GM12878 (cell line): ENCODE measurements around the gene ARMC9. TPM values are rescaled to one million over a fixed set of nuclear protein-coding genes. Genes with fewer than 3 reads are reported as not detected.

Experiments
- FOS ChIP-seq: IDR thresholded peaks from 3 replicates; pipeline ENCODE4 v1.6.1; 2011; ENCODE audit warnings: borderline replicate concordance; ENCODE audit not compliant: insufficient read length; ENCODE audit errors: extremely low read depth
- NR2F1 ChIP-seq: fragments of 450-650 bp; conservative IDR thresholded peaks from 2 replicates; pipeline ENCODE4 v1.6.1; 2017; ENCODE audit warnings: mild to moderate bottlenecking
- RAD51 ChIP-seq: fragments of 450-650 bp; IDR thresholded peaks from 2 replicates; pipeline ENCODE4 v1.6.1; 2016; ENCODE audit warnings: moderate library complexity, mild to moderate bottlenecking, inconsistent platforms
- SMARCA5 ChIP-seq: fragments of 450-650 bp; IDR thresholded peaks from 2 replicates; pipeline ENCODE4 v1.6.1; 2017; ENCODE audit warnings: mild to moderate bottlenecking
- WRNIP1 ChIP-seq: IDR thresholded peaks from 2 replicates; pipeline ENCODE4 v1.6.1; 2011; ENCODE audit warnings: low read depth, low read length, improper control_type of control experiment, borderline replicate concordance
- ZBTB40 ChIP-seq: fragments of 450-650 bp; IDR thresholded peaks from 2 replicates; pipeline ENCODE4 v1.6.1; 2016; ENCODE audit warnings: mild to moderate bottlenecking, moderate library complexity, borderline replicate concordance
- polyA plus RNA-seq, 11 experiments: library from polyadenylated mRNA; depleted of rRNA in 4 of 11; unstranded in 6 of 11; stranded (reverse) in 5 of 11; fragments of >200 nt; fragmentation: Nextera tagmentation in 4 of 11; fragmentation: Illumina TruSeq in 1 of 11; extraction: Ambion mirVana in 4 of 11; extraction: Trizol in 1 of 11; gene quantifications; 1 replicate in 1 of 11; 2 replicates in 10 of 11; pipeline versions ENCODE4 v1.2.1 to v1.2.3, GENCODE V29; 2011 to 2016; ENCODE audit warnings: inconsistent platforms in 2 of 11, missing spikeins in 2 of 11, low read depth in 1 of 11
- total RNA-seq, 4 experiments: library from RNA; depleted of rRNA in 3 of 4; stranded (reverse); fragments of >200 nt in 3 of 4; fragmentation: Illumina TruSeq in 1 of 4; extraction: Trizol in 1 of 4; gene quantifications; 2 replicates each; pipeline versions ENCODE4 v1.2.1 to v1.2.3, GENCODE V29; 2013 to 2021
- TF ChIP-seq, protein P1 (sequence below): fragments of 450-650 bp; formaldehyde crosslinking; IDR thresholded peaks from 2 replicates; pipeline ENCODE4 v1.5.0; 2022; ENCODE audit warnings: mild to moderate bottlenecking, missing genetic modification characterization
- TF ChIP-seq, protein P2 (sequence below): fragments of 450-650 bp; IDR thresholded peaks from 2 replicates; pipeline ENCODE4 v1.6.1; 2016; ENCODE audit warnings: mild to moderate bottlenecking

ARMC9 gene
- total and polyA plus RNA-seq, 10 of the 15 experiments (the other 5 are each of a cell fraction or from before 2014, with no cell fraction given): 3.8 to 21.8 (median 10.4) TPM

GRCh38 chr2:231312066-231312465 is 113.6 kb downstream of the ARMC9 start (continued):
- TF ChIP-seq, protein P1, sequence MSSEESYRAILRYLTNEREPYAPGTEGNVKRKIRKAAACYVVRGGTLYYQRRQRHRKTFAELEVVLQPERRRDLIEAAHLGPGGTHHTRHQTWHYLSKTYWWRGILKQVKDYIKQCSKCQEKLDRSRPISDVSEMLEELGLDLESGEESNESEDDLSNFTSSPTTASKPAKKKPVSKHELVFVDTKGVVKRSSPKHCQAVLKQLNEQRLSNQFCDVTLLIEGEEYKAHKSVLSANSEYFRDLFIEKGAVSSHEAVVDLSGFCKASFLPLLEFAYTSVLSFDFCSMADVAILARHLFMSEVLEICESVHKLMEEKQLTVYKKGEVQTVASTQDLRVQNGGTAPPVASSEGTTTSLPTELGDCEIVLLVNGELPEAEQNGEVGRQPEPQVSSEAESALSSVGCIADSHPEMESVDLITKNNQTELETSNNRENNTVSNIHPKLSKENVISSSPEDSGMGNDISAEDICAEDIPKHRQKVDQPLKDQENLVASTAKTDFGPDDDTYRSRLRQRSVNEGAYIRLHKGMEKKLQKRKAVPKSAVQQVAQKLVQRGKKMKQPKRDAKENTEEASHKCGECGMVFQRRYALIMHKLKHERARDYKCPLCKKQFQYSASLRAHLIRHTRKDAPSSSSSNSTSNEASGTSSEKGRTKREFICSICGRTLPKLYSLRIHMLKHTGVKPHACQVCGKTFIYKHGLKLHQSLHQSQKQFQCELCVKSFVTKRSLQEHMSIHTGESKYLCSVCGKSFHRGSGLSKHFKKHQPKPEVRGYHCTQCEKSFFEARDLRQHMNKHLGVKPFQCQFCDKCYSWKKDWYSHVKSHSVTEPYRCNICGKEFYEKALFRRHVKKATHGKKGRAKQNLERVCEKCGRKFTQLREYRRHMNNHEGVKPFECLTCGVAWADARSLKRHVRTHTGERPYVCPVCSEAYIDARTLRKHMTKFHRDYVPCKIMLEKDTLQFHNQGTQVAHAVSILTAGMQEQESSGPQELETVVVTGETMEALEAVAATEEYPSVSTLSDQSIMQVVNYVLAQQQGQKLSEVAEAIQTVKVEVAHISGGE (CRISPR knock-in tag): no peak
- no peak for TF ChIP-seq SMARCA5
- no peak for TF ChIP-seq RAD51
- no peak for TF ChIP-seq FOS
- TF ChIP-seq ZBTB40: no peak
- TF ChIP-seq, protein P2, sequence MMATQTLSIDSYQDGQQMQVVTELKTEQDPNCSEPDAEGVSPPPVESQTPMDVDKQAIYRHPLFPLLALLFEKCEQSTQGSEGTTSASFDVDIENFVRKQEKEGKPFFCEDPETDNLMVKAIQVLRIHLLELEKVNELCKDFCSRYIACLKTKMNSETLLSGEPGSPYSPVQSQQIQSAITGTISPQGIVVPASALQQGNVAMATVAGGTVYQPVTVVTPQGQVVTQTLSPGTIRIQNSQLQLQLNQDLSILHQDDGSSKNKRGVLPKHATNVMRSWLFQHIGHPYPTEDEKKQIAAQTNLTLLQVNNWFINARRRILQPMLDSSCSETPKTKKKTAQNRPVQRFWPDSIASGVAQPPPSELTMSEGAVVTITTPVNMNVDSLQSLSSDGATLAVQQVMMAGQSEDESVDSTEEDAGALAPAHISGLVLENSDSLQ: no peak
- no peak for TF ChIP-seq NR2F1
- TF ChIP-seq WRNIP1: no peak
